PC-3 (cell line): ENCODE data around the gene HSPB1. TPM values are rescaled to one million over a fixed set of nuclear protein-coding genes. Genes with fewer than 3 reads are reported as not detected.
"Not testable (repeated sequence)": the region's sequence is repeated elsewhere in the genome, so short reads cannot be mapped to it uniquely, and the experiment has no call there.

Experiments
- ATAC-seq: fragments of 200-7000 bp; cut with Tn5 transposase; 2 replicates; pipeline ENCODE4 v1.9.1; 2020; ENCODE audit warnings: mild to moderate bottlenecking, moderate library complexity
- BruUV-seq: library from RNA; stranded (reverse); fragments of 400-500 nt; replicated peaks from 2 replicates; lab custom pipeline; 2021; lab: Mats Ljungman, UMichigan
- CTCF ChIA-PET: fragments of 300-600 bp; sonication (Branson Sonifier 250); formaldehyde crosslinking; loops from one replicate; lab custom pipeline; 2022; ENCODE audit warnings: antibody characterized with exemption; lab: Charles Lee
- POLR2A ChIA-PET: fragments of 300-600 bp; sonication (Branson Sonifier 250); formaldehyde crosslinking; loops from one replicate; lab custom pipeline; 2022; ENCODE audit warnings: antibody characterized with exemption; ENCODE audit not compliant: unreplicated experiment; lab: Charles Lee
- DNase-seq: peaks from one replicate; pipeline ENCODE4 v3.0.0-alpha.2; 2015
- H2AFZ ChIP-seq: fragments of 300-600 bp; sonication (generic); 2 replicates; pipeline ENCODE4 v1.6.0; 2016; ENCODE audit warnings: antibody characterized with exemption, low read length
- H3F3A ChIP-seq: fragments of 300-600 bp; sonication (generic); one replicate; pipeline ENCODE4 v1.6.0; 2017; ENCODE audit warnings: antibody characterized with exemption, low read length, control low read depth, mild to moderate bottlenecking; ENCODE audit not compliant: unreplicated experiment
- H3K27ac ChIP-seq: fragments of 300-600 bp; sonication (generic); 2 replicates; pipeline ENCODE4 v1.5.1; 2016; ENCODE audit warnings: mild to moderate bottlenecking, low read length
- H3K27me3 ChIP-seq: fragments of 300-600 bp; sonication (generic); 2 replicates; pipeline ENCODE4 v1.6.1; 2016; ENCODE audit warnings: low read length, mixed read lengths
- H3K36me3 ChIP-seq: fragments of 300-600 bp; sonication (generic); 2 replicates; pipeline ENCODE4 v1.6.1; 2016; ENCODE audit warnings: low read depth, mixed run types, low read length, mixed read lengths
- H3K4me1 ChIP-seq: fragments of 300-600 bp; sonication (generic); 2 replicates; pipeline ENCODE4 v1.5.1; 2016; ENCODE audit warnings: low read length; ENCODE audit not compliant: insufficient read depth
- H3K4me2 ChIP-seq: fragments of 300-600 bp; sonication (generic); 2 replicates; pipeline ENCODE4 v1.6.0; 2016; ENCODE audit warnings: low read length
- H3K4me3 ChIP-seq: fragments of 300-600 bp; sonication (generic); 2 replicates; pipeline ENCODE4 v1.5.1; 2016; ENCODE audit warnings: mild to moderate bottlenecking, low read length, mixed read lengths
- H3K79me2 ChIP-seq: fragments of 300-600 bp; sonication (generic); 2 replicates; pipeline ENCODE4 v1.6.1; 2017; ENCODE audit warnings: low read length, mixed read lengths
- H3K9ac ChIP-seq: fragments of 300-600 bp; sonication (generic); 2 replicates; pipeline ENCODE4 v1.6.0; 2016; ENCODE audit warnings: mild to moderate bottlenecking, low read length
- H3K9me2 ChIP-seq: fragments of 300-600 bp; sonication (generic); replicated peaks from 2 replicates; pipeline ENCODE4 v1.6.1; 2016; ENCODE audit warnings: mixed run types, low read length, mixed read lengths
- H3K9me3 ChIP-seq: fragments of 300-600 bp; sonication (generic); 2 replicates; pipeline ENCODE4 v1.6.1; 2016; ENCODE audit warnings: low read length, mixed read lengths
- H4K20me1 ChIP-seq: fragments of 300-600 bp; sonication (generic); 2 replicates; pipeline ENCODE4 v1.6.1; 2016; ENCODE audit warnings: low read length, mixed read lengths
- CTCF ChIP-seq: fragments of 300-600 bp; sonication (generic); conservative IDR thresholded peaks from 2 replicates; pipeline ENCODE4 v1.5.1; 2017; ENCODE audit warnings: antibody characterized with exemption, low read depth, mild to moderate bottlenecking, low read length
- EZH2 ChIP-seq: fragments of 300-600 bp; sonication (generic); IDR thresholded peaks from one replicate; pipeline ENCODE4 v1.6.1; 2017; ENCODE audit warnings: antibody characterized with exemption, mild to moderate bottlenecking, low read length; ENCODE audit not compliant: unreplicated experiment
- EZH2phosphoT487 ChIP-seq: fragments of 300-600 bp; sonication (generic); IDR thresholded peaks from 2 replicates; pipeline ENCODE4 v1.6.1; 2018; ENCODE audit warnings: mild to moderate bottlenecking, antibody characterized with exemption, low read length, borderline replicate concordance
- intact Hi-C: fragments of 100-400 bp; cut with micrococcal nuclease; formaldehyde crosslinking; loops from 2 replicates; pipeline ENCODE4 v1.9.0; 2023
- total RNA-seq: library from RNA; depleted of rRNA; stranded (reverse); fragments of >200 nt; gene quantifications from 2 replicates; pipeline ENCODE4 v1.2.3, GENCODE V29; 2014

The HSPB1 gene
- total RNA-seq, 1 experiment from 2014 or later = 166 TPM

- DNase-seq = no peak
- no peak for ATAC-seq
- POLR2A ChIA-PET = interaction anchor here (0.6 to 1.1 kb wide), 2 partner anchors 14 to 60 kb away, joined by 4 to 5 read pairs; no protein-coding TSS in a partner anchor
- no peak overlapping the region for H2AFZ ChIP-seq
- H3K4me1 ChIP-seq = peaks cover 15% of the 10 kb centered on the region
- H3K79me2 ChIP-seq = peaks cover 10% of the 10 kb centered on the region
- no peak overlapping the region for H3K9ac ChIP-seq
- no peaks in the 10 kb centered on the region for H3F3A ChIP-seq
- CTCF ChIA-PET = interaction anchor here (0.6 kb wide), 1 partner anchor 14 kb away, joined by 3 read pairs; no protein-coding TSS in a partner anchor
- no peaks in the 10 kb centered on the region for H3K36me3 ChIP-seq
- H3K4me3 ChIP-seq = no peak overlapping the region
- BruUV-seq = no TSS peak
- no peak overlapping the region for H3K4me2 ChIP-seq
- H3K27ac ChIP-seq = no peak overlapping the region
- H4K20me1 ChIP-seq = no peaks in the 10 kb centered on the region
- no peak for TF ChIP-seq EZH2
- TF ChIP-seq CTCF = no peak
- TF ChIP-seq EZH2phosphoT487 = no peak
- no peaks in the 10 kb centered on the region for H3K9me2 ChIP-seq
- intact Hi-C loops = no loop called here
- no peaks in the 10 kb centered on the region for H3K27me3 ChIP-seq
- H3K9me3 ChIP-seq = no peaks in the 10 kb centered on the region
Observed at GRCh38 chr7:76304888-76305375, 2.5 kb downstream of the HSPB1 start.

GRCh38 chr7:76308874-76309273, 6.4 kb downstream of the HSPB1 start:
- H3K9me2 ChIP-seq, H3K36me3 ChIP-seq, ATAC-seq, H4K20me1 ChIP-seq, H3K4me1 ChIP-seq, H3K4me3 ChIP-seq, H3K4me2 ChIP-seq, H3K9me3 ChIP-seq, H2AFZ ChIP-seq, H3K79me2 ChIP-seq, H3K9ac ChIP-seq, H3K27ac ChIP-seq, H3K27me3 ChIP-seq, DNase-seq, intact Hi-C loops, BruUV-seq, H3F3A ChIP-seq: not testable (repeated sequence)
- ChIA-PET POLR2A (interaction anchor here (0.6 kb wide), 1 partner anchor 289 kb away, joined by 3 read pairs; no protein-coding TSS in a partner anchor), CTCF (interaction anchor here (0.7 kb wide), 1 partner anchor 134 kb away, joined by 3 read pairs; no protein-coding TSS in a partner anchor)

GRCh38 chr7:76309341-76310101, 7.0 kb downstream of the HSPB1 start:
- H3K4me3 ChIP-seq, H3K4me1 ChIP-seq, H3K27ac ChIP-seq, BruUV-seq, H4K20me1 ChIP-seq, CTCF ChIA-PET, H2AFZ ChIP-seq, H3K9ac ChIP-seq, DNase-seq, H3K4me2 ChIP-seq, H3K79me2 ChIP-seq, H3F3A ChIP-seq, H3K36me3 ChIP-seq, H3K27me3 ChIP-seq, ATAC-seq, H3K9me2 ChIP-seq, intact Hi-C loops, H3K9me3 ChIP-seq: not testable (repeated sequence)
- POLR2A ChIA-PET = interaction anchor here (0.6 kb wide), 1 partner anchor 289 kb away, joined by 3 read pairs; no protein-coding TSS in a partner anchor
